HG02870 (cell line): ENCODE results near the gene CCDC83.
"Not testable (repeated sequence)": the region's sequence is repeated elsewhere in the genome, so short reads cannot be mapped to it uniquely, and the experiment has no call there.

Experiments
- ATAC-seq: cut with Tn5 transposase; IDR thresholded peaks from one replicate; pipeline ENCODE4 v1.9.1; 2021; ENCODE audit warnings: mild to moderate bottlenecking, moderate library complexity; ENCODE audit not compliant: unreplicated experiment

CCDC83 gene

DNA sequence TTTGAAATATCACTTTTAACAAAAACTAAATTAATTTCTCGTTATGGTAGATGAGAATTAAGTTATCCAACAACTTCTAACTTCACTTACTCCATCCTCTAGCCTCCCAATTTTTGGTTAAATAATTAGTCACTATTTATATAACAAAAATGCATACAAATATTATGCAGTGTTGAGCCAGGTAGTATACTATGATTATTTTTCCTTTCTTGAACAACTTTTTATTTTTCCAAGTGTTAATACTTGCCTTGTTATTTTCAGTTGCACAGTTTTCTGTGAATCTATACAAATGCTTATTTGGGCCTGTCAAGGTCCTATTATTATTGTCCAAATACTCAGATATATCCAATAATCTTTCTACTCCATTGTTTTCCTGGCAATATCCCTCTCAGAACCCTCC is 19.9 kb upstream of the CCDC83 start:
- ATAC-seq, result no peak

- no peak for ATAC-seq
Measured at GRCh38 chr11:85835729-85836128, 19.5 kb upstream of the CCDC83 start.

GRCh38 chr11:85840932-85841331 is 14.3 kb upstream of the CCDC83 start:
- ATAC-seq, result not testable (repeated sequence)

GRCh38 chr11:85843929-85844328 is 11.3 kb upstream of the CCDC83 start:
- ATAC-seq, result no peak

- no peak for ATAC-seq
Measured at GRCh38 chr11:85844439-85845123, 10.6 kb upstream of the CCDC83 start.

- ATAC-seq, result no peak
Measured at GRCh38 chr11:85845124-85845631, 10.0 kb upstream of the CCDC83 start.

DNA sequence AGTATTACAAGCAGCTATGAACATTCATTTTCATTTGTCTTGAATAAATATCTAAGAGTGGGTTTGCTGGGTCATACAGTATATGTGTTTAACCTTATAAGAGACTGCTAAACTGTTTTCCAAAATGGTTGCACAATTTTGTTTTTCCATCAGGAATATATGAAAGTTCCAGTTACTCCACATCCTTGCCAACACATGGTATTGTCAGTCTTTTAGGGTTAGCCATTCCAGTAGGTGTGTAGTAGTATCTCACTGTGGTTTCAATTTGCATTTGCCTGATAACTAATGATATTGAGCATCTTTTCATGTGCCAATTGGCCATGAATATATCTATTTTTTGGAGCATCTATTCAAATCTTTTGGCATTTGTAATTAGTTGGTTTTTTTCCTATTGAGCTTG is 7.7 kb upstream of the CCDC83 start:
- ATAC-seq, result no peak

DNA sequence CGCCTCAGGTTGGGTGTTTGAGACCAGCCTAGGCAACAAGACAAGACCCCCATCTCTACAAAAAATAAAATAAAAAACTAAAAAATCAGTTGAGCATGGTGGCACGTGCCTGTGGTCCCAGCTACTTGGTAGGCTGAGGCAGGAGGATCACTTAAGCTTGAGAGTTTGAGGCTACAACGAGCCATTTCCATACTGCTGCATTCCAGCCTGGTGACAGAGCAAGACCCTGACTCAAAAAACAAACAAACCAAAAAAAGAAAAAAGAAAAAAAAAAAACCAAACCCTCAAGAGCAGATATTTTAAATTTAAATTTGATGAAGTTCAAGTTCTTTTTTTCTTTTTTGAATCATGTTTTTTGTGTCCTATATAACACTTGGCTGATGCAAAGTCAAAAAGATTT is 7.2 kb upstream of the CCDC83 start:
- ATAC-seq, result no peak

- ATAC-seq, result no peak
Measured at GRCh38 chr11:85848556-85848955, 6.6 kb upstream of the CCDC83 start.

GRCh38 chr11:85852754-85853153 is 2.4 kb upstream of the CCDC83 start:
- not testable (repeated sequence) for ATAC-seq

- ATAC-seq, result not testable (repeated sequence)
Measured at GRCh38 chr11:85853541-85853940, 1.6 kb upstream of the CCDC83 start.

DNA sequence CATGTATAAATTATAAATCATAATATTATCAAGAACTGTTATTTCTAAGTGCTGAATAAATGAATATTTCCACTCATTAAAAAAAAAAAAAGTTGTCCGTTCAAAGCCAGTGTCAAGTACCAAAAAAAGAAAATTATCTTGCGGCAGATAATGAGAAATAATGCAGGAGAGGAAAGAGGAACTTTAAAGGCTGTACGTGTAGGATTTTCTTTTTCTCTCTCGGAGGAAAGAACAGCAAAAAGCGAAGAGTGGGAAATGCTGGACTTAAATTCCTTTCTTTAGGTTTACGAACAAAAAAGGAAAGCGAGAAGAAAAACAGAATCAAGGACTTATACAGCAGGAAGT is 999 bp upstream of the CCDC83 start:
- ATAC-seq, result no peak

GRCh38 chr11:85854557-85855340 is 434 bp upstream of the CCDC83 start:
- ATAC-seq, result peak; percentile 99

- no peak for ATAC-seq
Measured at GRCh38 chr11:85857098-85857497, 1.9 kb downstream of the CCDC83 start.

GRCh38 chr11:85859541-85859940 is 4.4 kb downstream of the CCDC83 start:
- ATAC-seq, result not testable (repeated sequence)

DNA sequence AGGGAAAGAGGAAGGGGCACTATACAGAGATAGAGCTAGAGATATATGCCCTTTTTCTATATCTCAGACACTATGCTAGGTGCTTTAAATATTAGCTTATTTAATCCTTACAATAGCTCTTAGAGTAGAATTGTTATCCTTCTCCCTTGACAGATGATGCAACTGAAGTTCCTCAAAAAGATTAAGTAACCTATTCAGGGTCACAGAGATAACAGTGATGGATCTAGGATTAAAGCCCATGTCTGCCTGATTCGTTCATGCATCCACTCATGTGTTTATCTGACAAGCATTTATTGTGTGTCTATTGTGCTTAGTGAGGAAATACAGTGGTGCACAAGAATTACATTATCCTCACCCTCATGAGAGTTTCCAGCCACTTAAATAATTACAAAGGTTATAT is 8.7 kb downstream of the CCDC83 start:
- ATAC-seq, result no peak

DNA sequence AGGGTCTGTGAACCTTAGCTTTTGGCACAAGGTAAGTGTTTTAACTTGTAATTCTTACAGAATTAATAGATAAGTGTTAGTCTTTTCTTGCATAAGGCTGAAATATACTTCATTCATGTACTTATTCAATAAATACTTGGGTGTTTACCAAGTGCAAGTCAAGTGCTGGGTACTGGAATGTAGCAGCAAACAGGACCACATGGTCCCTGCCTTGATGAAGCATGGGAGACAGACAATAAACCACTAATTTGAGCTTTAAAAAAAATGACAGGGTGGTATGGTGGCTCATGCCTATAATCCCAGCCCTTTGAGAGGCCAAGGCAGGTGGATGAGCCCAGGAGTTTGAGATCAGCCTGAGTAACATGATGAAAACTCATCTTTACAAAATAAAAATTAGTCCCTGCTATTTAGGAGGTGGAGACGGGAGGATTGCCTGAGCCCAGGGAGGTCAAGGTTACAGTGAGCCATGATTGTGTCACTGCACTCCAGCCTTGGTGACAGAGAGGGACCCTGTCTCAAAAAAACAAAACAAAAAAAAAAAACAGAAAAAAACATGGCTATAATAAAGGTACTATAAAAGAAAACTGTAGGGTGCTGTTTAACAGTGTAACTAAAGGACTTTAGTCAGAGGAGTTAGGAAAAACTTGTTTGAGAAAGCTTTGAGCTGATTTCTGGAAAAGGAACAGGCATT is 11.1 kb downstream of the CCDC83 start:
- no peak for ATAC-seq

DNA sequence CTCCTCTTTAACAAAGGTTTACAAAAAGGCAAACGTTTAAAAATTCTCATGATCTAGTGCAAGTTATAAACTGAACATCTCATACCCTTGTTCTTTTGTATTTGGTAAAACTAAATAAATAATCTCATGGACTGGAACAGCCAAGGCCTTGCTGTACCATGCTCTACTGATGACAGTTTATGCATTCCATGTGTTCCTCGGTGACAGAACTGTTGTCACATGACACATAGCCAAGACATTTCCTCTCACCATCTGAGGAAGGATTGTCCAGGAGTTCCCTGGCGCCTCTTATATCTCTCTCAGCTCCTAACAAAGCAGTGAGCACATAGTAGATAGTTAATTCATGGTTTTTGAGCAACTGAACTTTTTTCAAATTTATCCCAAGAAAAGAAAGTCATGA is 12.6 kb downstream of the CCDC83 start:
- ATAC-seq, result no peak

DNA sequence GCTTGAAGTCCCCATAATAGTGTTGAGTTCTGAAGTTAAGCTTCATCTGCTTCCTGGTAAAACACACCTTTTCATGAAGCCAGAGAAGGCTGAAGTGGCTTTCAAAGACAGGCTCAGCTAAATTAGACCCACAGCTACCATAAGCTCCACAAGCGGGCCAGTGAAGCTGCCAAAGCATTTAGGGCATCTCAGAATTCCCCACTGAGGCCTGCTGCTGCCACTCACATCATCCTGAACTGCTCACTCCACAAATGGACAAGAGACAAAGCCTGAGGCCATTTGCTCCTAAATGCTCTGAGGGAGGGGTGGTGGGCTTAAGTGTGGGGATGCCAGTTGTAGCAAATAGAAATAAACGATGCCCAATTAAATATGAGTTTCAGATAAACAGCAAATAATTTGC is 14.6 kb downstream of the CCDC83 start:
- no peak for ATAC-seq

DNA sequence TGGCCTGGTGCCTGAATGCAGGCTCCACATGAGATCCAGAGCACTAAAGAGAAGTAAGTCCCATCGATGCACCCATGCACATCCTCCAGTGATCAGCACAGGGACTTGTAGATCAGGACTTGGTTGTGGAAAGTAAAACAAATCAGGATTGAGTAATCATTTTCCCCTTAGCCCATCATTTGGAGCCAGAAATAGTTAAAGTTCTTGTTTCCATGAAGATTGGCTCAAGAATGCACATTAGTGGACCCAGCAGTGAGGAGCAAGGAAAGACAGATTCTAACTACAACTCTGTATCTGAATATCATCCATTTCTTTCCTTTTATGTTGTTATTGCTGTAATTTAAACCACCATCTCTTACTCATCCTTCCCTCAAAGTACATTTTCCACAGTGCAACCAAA is 19.1 kb downstream of the CCDC83 start:
- no peak for ATAC-seq

DNA sequence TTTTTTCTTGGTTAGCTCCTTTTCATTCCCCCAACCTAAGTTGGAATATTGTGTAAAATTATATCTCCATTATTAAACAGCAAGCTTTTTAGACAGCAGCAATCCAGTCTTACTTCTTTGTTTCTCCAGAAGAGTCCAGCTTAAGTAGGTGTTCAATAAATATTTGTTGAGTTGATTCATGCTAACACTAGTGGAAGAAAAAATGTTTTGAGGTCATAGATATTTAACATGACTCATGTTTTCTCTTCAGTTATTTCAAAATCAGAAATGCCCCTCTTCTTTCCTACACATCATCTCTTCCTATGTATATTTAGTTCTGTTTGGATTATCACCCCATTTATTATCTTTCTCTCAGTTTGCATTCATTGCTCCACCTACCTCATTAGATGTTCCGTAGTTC is 20.3 kb downstream of the CCDC83 start:
- ATAC-seq, result no peak

- ATAC-seq, result no peak
Measured at GRCh38 chr11:85884581-85885021, 29.4 kb downstream of the CCDC83 start.
